Osteoblast (primary cell): Measurements from ENCODE around the gene COL25A1. TPM values are rescaled to one million over a fixed set of nuclear protein-coding genes. Genes with fewer than 3 reads are reported as not detected.
"Not testable (repeated sequence)": the region's sequence is repeated elsewhere in the genome, so short reads cannot be mapped to it uniquely, and the experiment has no call there.

Source experiments
- DNase-seq: peaks from one replicate; pipeline ENCODE4 v3.0.0; 2011; ENCODE audit warnings: low spot score, mixed read lengths; ENCODE audit not compliant: insufficient read length; ENCODE audit errors: missing footprints
- H2AFZ ChIP-seq: 2 replicates; pipeline ENCODE4 v1.6.0; 2011; ENCODE audit warnings: mild to moderate bottlenecking, low read length
- H3K27ac ChIP-seq: 2 replicates; pipeline ENCODE4 v1.5.1; 2011; ENCODE audit warnings: mild to moderate bottlenecking, low read depth, low read length, moderate library complexity
- H3K27me3 ChIP-seq: 2 replicates; pipeline ENCODE4 v1.6.0; 2012; ENCODE audit warnings: mild to moderate bottlenecking, control low read depth, inconsistent platforms, low read length, moderate library complexity; ENCODE audit not compliant: insufficient read depth
- H3K36me3 ChIP-seq: 2 replicates; pipeline ENCODE4 v1.5.1; 2011; ENCODE audit warnings: mild to moderate bottlenecking, low read length, control low read depth, moderate library complexity; ENCODE audit not compliant: insufficient read depth
- H3K4me1 ChIP-seq: 2 replicates; pipeline ENCODE4 v1.5.1; 2011; ENCODE audit warnings: mild to moderate bottlenecking, low read length, control low read depth, moderate library complexity; ENCODE audit not compliant: insufficient read depth
- H3K4me2 ChIP-seq: 2 replicates; pipeline ENCODE4 v1.6.0; 2011; ENCODE audit warnings: mild to moderate bottlenecking, low read length; ENCODE audit not compliant: insufficient read depth
- H3K4me3 ChIP-seq: fragments of 200-600 bp; sonication (generic); 3 replicates; pipeline ENCODE4 v1.5.1; 2012; ENCODE audit warnings: mild to moderate bottlenecking, low read length, inconsistent platforms; ENCODE audit not compliant: insufficient read depth
- H3K79me2 ChIP-seq: 2 replicates; pipeline ENCODE4 v1.6.0; 2012; ENCODE audit warnings: mild to moderate bottlenecking, low read length, control low read depth, inconsistent platforms; ENCODE audit not compliant: insufficient read depth
- H3K9me3 ChIP-seq: 2 replicates; pipeline ENCODE4 v1.5.1; 2011; ENCODE audit warnings: low read depth, low read length, control low read depth
- H4K20me1 ChIP-seq: 2 replicates; pipeline ENCODE4 v1.6.0; 2012; ENCODE audit warnings: mild to moderate bottlenecking, low read length, control low read depth; ENCODE audit not compliant: insufficient read depth
- CTCF ChIP-seq: IDR thresholded peaks from 2 replicates; pipeline ENCODE4 v1.5.1; 2011; ENCODE audit warnings: mild to moderate bottlenecking, low read depth, low read length, moderate library complexity; ENCODE audit errors: extremely low read depth
- total RNA-seq: library from RNA; depleted of rRNA; stranded (reverse); fragments of >200 nt; gene quantifications from 2 replicates; pipeline ENCODE4 v1.2.3, GENCODE V29; 2012

COL25A1 gene
- total RNA-seq, 1 donor = 1.4 TPM

- Histone ChIP-seq H3K27me3 (no peaks in the 10 kb centered on the region), H3K36me3 (no peaks in the 10 kb centered on the region), H3K9me3 (no peaks in the 10 kb centered on the region), H3K27ac (no peak overlapping the region), H4K20me1 (no peaks in the 10 kb centered on the region), H3K4me3 (no peak overlapping the region), H2AFZ (no peak overlapping the region), H3K4me2 (peak overlapping the region; percentile 2), H3K79me2 (no peaks in the 10 kb centered on the region), H3K4me1 (peaks cover 15% of the 10 kb centered on the region)
- DNase-seq = no peak
- no peak for TF ChIP-seq CTCF
Observed at GRCh38 chr4:109072595-109072994, 229.9 kb downstream of the COL25A1 start.

GRCh38 chr4:109070677-109071076 lies 231.8 kb downstream of the COL25A1 start:
- H2AFZ ChIP-seq, H3K79me2 ChIP-seq, H3K4me2 ChIP-seq, H3K27me3 ChIP-seq, H3K9me3 ChIP-seq, H3K36me3 ChIP-seq, DNase-seq, H3K27ac ChIP-seq, H4K20me1 ChIP-seq, H3K4me3 ChIP-seq: not testable (repeated sequence)
- peaks cover 19% of the 10 kb centered on the region for H3K4me1 ChIP-seq

GRCh38 chr4:109067508-109068235 lies 234.8 kb downstream of the COL25A1 start:
- Histone ChIP-seq H3K4me1 (peaks cover 13% of the 10 kb centered on the region), H3K27ac (peak overlapping the region; percentile 15), H3K4me3 (no peak overlapping the region), H4K20me1 (no peaks in the 10 kb centered on the region), H3K36me3 (no peaks in the 10 kb centered on the region), H3K27me3 (no peaks in the 10 kb centered on the region), H3K79me2 (no peaks in the 10 kb centered on the region), H3K4me2 (peak overlapping the region; percentile 13), H2AFZ (no peak overlapping the region), H3K9me3 (no peaks in the 10 kb centered on the region)
- no peak for DNase-seq
- no peak for TF ChIP-seq CTCF

- Histone ChIP-seq H4K20me1 (no peaks in the 10 kb centered on the region), H3K4me2 (no peak overlapping the region), H2AFZ (peak overlapping the region; percentile 5), H3K9me3 (no peaks in the 10 kb centered on the region), H3K27ac (no peak overlapping the region), H3K36me3 (no peaks in the 10 kb centered on the region), H3K4me3 (no peak overlapping the region), H3K27me3 (no peaks in the 10 kb centered on the region), H3K4me1 (peaks cover 9% of the 10 kb centered on the region), H3K79me2 (no peaks in the 10 kb centered on the region)
- no peak for TF ChIP-seq CTCF
- DNase-seq = peak; percentile 56
Observed at GRCh38 chr4:109065006-109065405, 237.5 kb downstream of the COL25A1 start.
